Measurements from ENCODE around the gene OR9G1. TPM values are rescaled to one million over a fixed set of nuclear protein-coding genes. Genes with fewer than 3 reads are reported as not detected.

Gene OR9G1
- total RNA-seq, 4 donors from 2014 or later = not detected

DNA sequence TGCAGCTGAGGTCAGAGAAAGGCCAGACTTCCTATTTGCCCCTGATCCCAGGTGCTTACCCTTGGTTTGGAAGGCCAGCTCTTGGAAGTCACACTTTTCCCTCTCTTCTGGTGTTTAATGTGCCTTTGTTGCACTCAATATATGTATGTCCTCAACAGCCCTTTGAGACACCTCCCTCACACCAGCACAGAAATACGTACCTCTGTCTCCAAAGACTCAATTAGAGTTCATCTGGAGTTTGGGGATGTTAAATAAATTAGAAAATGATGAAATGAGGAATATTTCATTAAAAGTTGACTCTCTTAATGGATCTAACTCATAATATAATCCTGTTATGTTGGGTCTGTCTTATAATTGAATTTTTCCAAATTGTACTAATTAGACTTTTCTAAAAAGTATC, 49.7 kb downstream of the OR9G1 start, which contains the start of gene OR9G4:
OR9G4 (minus strand) TSS at position 101 of the 400 bp plus-strand sequence. CDS start 4,931 bp downstream, outside the sequence.
- Histone ChIP-seq H3K36me3 (no peaks in the 10 kb centered on the region), H3K9me3 (no peaks in the 10 kb centered on the region), H3K27ac (no peak within 1 kb of the TSS), H3K27me3 (no peaks in the 10 kb centered on the region), H3K4me1 (no peaks in the 10 kb centered on the region), H3K4me3 (no peak within 1 kb of the TSS)
- WGBS, 2 donors (ENCODE audit: low coverage in 1 of 2) = 74 to 83% methylated on average over 1 of the region's 1 CpG
- intact Hi-C loops (cut with DNase I; ENCODE audit: low total_unique reads) = no loop called here
- TF ChIP-seq, protein P1, sequence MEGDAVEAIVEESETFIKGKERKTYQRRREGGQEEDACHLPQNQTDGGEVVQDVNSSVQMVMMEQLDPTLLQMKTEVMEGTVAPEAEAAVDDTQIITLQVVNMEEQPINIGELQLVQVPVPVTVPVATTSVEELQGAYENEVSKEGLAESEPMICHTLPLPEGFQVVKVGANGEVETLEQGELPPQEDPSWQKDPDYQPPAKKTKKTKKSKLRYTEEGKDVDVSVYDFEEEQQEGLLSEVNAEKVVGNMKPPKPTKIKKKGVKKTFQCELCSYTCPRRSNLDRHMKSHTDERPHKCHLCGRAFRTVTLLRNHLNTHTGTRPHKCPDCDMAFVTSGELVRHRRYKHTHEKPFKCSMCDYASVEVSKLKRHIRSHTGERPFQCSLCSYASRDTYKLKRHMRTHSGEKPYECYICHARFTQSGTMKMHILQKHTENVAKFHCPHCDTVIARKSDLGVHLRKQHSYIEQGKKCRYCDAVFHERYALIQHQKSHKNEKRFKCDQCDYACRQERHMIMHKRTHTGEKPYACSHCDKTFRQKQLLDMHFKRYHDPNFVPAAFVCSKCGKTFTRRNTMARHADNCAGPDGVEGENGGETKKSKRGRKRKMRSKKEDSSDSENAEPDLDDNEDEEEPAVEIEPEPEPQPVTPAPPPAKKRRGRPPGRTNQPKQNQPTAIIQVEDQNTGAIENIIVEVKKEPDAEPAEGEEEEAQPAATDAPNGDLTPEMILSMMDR (IDR thresholded peaks at IDR 0.05) = no peak
- no peak for TF ChIP-seq EP300 (IDR thresholded peaks at IDR 0.05; ENCODE audit: low read depth)
- TF ChIP-seq POLR2AphosphoS5 (IDR thresholded peaks at IDR 0.05) = no peak
- TF ChIP-seq POLR2A (IDR thresholded peaks at IDR 0.05) = no peak
- in situ Hi-C loops (cut with MboI; ENCODE audit: low pct_ligation_motif_present in 1 of 4, low pct_unique_long_range_greater_than_20kb in 1 of 4, low sequenced_read_pairs in 3 of 4) = no loop called here
- no peak for DNase-seq

DNA sequence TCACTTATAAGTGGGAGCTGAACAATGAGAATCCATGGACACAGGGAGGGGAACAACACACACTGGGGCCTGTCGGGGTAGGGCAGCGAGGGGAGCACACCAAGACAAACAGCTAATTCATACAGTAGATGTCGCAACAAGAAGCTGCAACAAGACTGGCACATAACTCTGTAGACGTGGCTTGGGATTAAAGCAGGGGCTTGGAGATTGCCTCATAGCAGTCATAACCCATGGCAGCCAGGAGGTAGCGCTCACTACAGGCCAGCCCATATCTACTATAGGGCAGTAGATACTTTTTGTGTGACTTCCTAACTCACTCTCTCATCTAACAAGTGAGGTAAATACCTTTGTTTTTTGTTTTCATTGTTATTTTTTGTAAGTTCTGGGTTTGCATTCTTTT, 51.3 kb downstream of the OR9G1 start:
- Histone ChIP-seq H3K36me3 (no peaks in the 10 kb centered on the region), H3K4me3 (no peak overlapping the region), H3K4me1 (no peaks in the 10 kb centered on the region), H3K27ac (no peak overlapping the region), H3K27me3 (no peaks in the 10 kb centered on the region), H3K9me3 (no peaks in the 10 kb centered on the region)
- WGBS, 2 donors (ENCODE audit: low coverage in 1 of 2) = 86 to 89% methylated on average over 5 of the region's 5 CpGs
- DNase-seq = no peak
- TF ChIP-seq POLR2A (IDR thresholded peaks at IDR 0.05) (no peak), POLR2AphosphoS5 (IDR thresholded peaks at IDR 0.05) (no peak), EP300 (IDR thresholded peaks at IDR 0.05; ENCODE audit: low read depth) (no peak)
- TF ChIP-seq, protein P1 (IDR thresholded peaks at IDR 0.05) = no peak
- intact Hi-C loops (cut with DNase I; ENCODE audit: low total_unique reads) = no loop called here
- in situ Hi-C loops (cut with MboI; ENCODE audit: low pct_ligation_motif_present in 1 of 4, low pct_unique_long_range_greater_than_20kb in 1 of 4, low sequenced_read_pairs in 3 of 4) = no loop called here

DNA sequence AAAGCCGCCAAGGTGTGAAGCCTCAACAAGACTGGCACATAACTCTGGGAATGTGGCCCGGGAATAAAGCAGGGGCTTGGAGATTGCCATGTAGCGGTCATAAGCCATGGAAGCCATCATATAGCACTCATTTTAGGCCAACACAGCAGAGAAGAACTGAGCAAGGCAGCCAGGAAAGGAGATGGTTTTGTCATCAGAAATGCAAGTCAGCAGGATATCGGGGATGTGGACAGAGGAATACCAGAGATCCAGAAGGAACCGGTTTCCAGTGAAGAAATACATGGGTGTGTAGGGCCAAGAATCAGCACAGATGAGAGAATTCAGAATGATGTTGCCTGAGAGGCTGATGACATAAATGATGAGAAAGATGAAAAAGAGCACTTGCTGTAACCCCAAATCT, 52.6 kb downstream of the OR9G1 start:
- in situ Hi-C loops (cut with MboI; ENCODE audit: low pct_ligation_motif_present in 1 of 4, low pct_unique_long_range_greater_than_20kb in 1 of 4, low sequenced_read_pairs in 3 of 4) = no loop called here
- Histone ChIP-seq H3K36me3 (no peaks in the 10 kb centered on the region), H3K9me3 (no peaks in the 10 kb centered on the region), H3K27me3 (no peaks in the 10 kb centered on the region), H3K4me3 (no peak overlapping the region), H3K27ac (no peak overlapping the region), H3K4me1 (no peaks in the 10 kb centered on the region)
- TF ChIP-seq POLR2AphosphoS5 (IDR thresholded peaks at IDR 0.05) (no peak), EP300 (IDR thresholded peaks at IDR 0.05; ENCODE audit: low read depth) (no peak), POLR2A (IDR thresholded peaks at IDR 0.05) (no peak)
- TF ChIP-seq, protein P1 (IDR thresholded peaks at IDR 0.05) = no peak
- WGBS, 2 donors (ENCODE audit: low coverage in 1 of 2) = 86% methylated on average over 5 of the region's 5 CpGs; no CpG with 5 or more reads in 1 of the 2 donors
- intact Hi-C loops (cut with DNase I; ENCODE audit: low total_unique reads) = no loop called here
- DNase-seq = no peak

Small RNA genes within 50 kb of the gene (small RNA-seq; reads per million reads assigned to genes)
- 0 to 0.12 (median 0) reads per million in 4 donors for gene AP001803.1
- 0 reads per million in 4 donors for gene AP004245.1
- gene MIR6128 = 0 reads per million in 4 donors

Other genes starting within 250 kb of the OR9G1 start
- not detected for gene OR5M3, start 225.7 kb upstream of the OR9G1 start, total RNA-seq
- gene OR5M8, start 207.7 kb upstream of the OR9G1 start, total RNA-seq = not detected
- not detected for gene OR5M11, start 155.8 kb upstream of the OR9G1 start, total RNA-seq
- gene OR5M10, start 121.4 kb upstream of the OR9G1 start, total RNA-seq = not detected
- gene OR5M1, start 84.2 kb upstream of the OR9G1 start, total RNA-seq = not detected
- not detected for gene OR5AP2, start 56.7 kb upstream of the OR9G1 start, total RNA-seq
- gene OR5AR1, start 35.4 kb upstream of the OR9G1 start, total RNA-seq = not detected
- not detected for gene OR9G4, start 49.6 kb downstream of the OR9G1 start, total RNA-seq

All from transverse colon (tissue), 4 donors.